Astrocyte (in vitro differentiated cells and primary cell): ENCODE data around the gene ATG16L1.

Experiments used
- EZH2 ChIP-seq: IDR thresholded peaks from 2 replicates; pipeline ENCODE4 v1.6.1; 2012; ENCODE audit warnings: mild to moderate bottlenecking, low read length, inconsistent platforms; ENCODE audit not compliant: insufficient read depth
- TF ChIP-seq, protein P1 (sequence below): IDR thresholded peaks from 2 replicates; pipeline ENCODE4 v1.5.1; 2011; ENCODE audit warnings: low read depth, mild to moderate bottlenecking, inconsistent platforms, low read length, moderate library complexity; ENCODE audit not compliant: insufficient read depth

DNA sequence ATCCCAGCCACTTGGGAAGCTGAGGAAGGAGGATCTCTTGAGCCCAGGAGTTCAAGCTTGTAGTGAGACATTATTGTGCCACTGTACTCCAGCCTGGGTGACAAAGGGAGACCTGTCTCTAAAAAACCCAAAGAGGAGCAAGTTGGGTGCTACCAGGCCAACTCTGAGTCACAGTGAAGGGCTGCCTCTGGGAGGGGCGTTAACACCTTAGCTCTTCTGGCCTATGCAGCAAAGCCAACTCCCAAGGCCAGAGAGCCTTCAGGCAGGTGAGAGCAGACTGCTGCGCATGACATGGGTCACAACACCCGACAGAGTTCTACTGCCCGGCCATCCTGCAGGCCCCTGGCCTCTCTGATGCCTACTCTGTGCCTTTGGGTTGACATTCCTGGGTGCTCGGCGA is 32.6 kb upstream of the ATG16L1 start:
- TF ChIP-seq, protein P1, sequence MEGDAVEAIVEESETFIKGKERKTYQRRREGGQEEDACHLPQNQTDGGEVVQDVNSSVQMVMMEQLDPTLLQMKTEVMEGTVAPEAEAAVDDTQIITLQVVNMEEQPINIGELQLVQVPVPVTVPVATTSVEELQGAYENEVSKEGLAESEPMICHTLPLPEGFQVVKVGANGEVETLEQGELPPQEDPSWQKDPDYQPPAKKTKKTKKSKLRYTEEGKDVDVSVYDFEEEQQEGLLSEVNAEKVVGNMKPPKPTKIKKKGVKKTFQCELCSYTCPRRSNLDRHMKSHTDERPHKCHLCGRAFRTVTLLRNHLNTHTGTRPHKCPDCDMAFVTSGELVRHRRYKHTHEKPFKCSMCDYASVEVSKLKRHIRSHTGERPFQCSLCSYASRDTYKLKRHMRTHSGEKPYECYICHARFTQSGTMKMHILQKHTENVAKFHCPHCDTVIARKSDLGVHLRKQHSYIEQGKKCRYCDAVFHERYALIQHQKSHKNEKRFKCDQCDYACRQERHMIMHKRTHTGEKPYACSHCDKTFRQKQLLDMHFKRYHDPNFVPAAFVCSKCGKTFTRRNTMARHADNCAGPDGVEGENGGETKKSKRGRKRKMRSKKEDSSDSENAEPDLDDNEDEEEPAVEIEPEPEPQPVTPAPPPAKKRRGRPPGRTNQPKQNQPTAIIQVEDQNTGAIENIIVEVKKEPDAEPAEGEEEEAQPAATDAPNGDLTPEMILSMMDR = no peak
- no peak for TF ChIP-seq EZH2
